Measurements from ENCODE around the gene IGSF9B.

- TF ChIP-seq EZH2phosphoT487 (IDR thresholded peaks at IDR 0.05; ENCODE audit: insufficient read depth, low read depth), result no peak
- TF ChIP-seq EZH2 (IDR thresholded peaks at IDR 0.05; ENCODE audit: insufficient read depth, poor library complexity, severe bottlenecking), result no peak
Observed at GRCh38 chr11:133956650-133957633, at the start of gene IGSF9B.
